ELR (cell line): ENCODE results near the gene FGGY.
"Not testable (repeated sequence)": the region's sequence is repeated elsewhere in the genome, so short reads cannot be mapped to it uniquely, and the experiment has no call there.

ENCODE experiments used
- DNase-seq: peaks from one replicate; pipeline ENCODE4 v3.0.0-alpha.2; 2015; ENCODE audit warnings: low read depth

The FGGY gene

DNA sequence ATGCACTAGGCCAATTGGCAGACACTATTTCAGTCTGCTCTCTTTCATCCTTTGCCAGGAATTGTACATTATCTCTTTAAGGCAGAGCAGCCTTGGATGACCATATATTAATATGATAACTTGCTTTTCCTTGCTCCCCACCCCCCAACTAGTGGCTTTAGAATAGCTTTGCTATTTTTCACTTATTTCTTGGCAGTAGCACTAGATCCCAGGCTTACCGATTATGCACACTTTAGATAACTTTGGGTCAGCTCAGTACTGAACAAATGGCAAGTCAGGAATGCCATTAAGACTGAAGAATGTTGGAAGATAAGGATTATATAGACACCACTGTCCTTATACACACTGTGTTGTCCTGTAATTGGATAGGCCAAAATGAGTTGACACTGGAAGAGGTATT, 146.4 kb downstream of the FGGY start:
- no peak for DNase-seq

DNA sequence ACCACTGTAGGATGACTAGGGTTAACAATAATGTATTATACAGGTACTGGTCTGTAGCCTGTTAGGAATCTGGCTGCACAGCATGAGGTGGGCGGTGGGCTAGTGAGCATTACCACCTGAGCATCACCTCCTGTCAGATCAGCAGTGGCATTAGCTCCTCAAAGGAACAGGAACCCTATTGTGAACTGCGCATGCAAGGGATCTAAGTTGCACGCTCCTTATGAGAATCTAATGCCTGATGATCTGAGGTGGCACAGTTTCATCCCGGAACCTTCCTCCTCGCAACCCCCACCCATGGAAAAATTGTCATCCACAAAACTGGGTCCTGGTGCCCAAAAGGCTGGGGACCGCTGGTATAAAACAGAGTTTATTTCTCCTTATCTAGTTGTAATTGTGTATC, 147.6 kb downstream of the FGGY start:
- no peak for DNase-seq

DNA sequence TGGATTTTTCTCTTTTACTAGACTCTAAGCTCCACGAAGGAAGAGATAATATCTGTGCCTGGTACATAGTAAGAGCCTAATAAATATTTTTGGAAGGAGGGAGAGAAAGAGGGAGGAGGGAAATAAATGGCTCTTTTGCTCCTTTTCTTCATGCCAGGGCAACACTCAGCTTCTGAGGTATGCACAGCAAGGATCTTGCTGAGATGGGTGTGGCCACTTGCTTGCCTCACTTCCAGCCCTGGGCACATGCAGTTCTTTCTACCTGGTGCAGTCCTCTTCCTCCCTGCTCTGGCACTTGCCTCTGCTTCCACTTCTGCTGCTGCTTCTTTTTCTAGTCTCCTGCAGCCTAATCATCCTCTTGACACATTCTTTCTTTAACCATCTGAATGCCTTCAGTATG, 148.1 kb downstream of the FGGY start:
- peak; percentile 45 for DNase-seq

DNA sequence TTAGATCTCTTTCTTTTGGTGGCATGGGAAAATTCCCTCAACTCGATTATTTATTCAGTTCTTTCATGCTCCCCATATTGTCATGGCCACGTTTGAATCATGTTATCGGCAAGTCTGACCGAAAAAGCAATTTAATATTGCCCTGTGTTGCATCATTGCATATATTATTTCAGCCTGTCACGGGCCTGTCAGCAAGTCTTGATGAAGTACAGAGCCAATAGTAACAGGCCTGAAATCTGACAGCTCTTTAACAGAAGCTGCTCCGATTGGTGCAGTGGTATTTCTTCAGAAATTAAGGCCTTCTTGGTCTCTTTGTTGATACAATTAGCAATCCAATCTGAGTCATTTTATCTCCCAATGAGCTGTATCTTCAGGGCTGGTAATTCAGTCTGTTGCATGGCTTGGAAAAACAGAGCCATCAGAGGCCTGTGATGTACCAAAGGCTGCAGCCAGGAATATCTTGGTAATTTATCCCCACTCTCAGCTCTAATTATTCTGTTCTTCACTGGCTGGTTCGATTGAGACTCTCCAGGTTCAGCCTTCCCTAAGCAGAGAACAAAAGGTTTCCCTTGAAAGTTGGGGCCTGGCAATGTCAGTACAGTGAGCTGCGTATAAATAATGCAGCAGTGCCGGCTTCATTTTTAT, 149.5 kb downstream of the FGGY start:
- DNase-seq: peak; percentile 65

DNA sequence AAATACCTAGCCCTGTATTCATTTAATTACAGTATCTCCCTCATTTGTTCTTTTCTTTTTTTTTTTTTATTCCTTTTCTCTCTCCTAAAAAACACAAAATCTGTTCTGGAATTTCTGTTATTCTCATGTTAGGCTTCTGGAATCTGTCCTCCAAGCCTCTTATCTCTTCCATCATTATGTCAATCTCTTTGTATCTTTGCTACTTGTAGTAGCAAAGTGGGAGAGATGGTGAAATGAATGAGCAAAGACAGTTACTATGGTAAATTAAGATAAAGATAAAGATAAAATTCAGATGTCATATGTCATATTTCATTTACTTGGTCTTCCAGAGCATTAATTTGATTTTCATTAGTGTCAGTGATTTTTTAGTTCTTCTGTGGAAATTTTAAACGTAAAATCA, 155.1 kb downstream of the FGGY start:
- DNase-seq: no peak

DNA sequence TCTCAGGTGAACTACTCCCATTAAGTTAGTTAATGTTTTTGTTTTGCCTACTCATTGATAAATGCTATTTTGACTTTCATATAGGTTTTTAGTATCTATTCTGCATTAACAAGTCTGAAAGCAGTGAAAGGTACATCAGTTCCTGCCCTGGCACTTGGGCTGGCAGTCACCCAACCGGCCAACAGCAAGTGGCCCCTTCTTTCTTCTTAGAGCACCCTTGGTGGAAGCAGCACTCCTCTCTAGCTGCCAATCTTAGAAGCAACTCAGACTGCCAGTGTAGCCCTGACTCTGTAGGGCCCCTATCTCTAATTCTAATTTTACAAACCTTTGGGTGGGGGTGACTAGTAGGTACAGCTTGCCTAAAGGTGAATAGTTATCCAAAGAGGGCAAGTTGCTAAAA, 155.7 kb downstream of the FGGY start:
- no peak for DNase-seq

DNA sequence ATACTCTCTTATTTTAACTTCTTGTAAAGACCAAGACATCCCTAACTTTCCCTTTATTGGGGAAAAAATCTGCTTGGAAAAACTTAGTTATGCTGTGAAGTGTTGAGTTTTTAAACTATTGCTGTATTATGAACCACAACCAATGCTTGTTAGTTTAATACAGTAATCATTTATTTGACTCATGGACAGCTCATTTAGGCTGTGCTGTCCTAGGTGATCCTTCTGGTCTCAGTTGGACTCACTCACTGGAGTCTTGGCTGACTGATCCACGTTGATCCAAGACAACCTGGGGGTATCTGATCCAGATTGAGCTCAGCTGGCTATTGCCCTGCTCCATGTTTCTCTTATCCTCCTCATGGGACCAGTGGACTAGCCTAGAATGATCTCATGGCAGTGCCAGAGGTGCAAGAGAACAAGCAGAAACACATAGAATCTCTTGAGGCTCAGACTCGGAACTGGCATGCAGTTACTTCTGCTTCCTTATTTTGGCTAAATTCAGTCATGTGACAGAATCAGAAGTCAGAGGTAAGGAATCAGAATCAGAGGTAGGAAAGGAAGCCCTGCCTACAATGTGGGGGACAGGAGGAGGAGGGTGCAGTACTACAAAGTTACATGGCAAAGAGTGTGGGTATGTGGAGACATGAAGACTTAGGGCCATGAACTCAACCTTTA, 156.5 kb downstream of the FGGY start:
- DNase-seq: peak; percentile 48

DNA sequence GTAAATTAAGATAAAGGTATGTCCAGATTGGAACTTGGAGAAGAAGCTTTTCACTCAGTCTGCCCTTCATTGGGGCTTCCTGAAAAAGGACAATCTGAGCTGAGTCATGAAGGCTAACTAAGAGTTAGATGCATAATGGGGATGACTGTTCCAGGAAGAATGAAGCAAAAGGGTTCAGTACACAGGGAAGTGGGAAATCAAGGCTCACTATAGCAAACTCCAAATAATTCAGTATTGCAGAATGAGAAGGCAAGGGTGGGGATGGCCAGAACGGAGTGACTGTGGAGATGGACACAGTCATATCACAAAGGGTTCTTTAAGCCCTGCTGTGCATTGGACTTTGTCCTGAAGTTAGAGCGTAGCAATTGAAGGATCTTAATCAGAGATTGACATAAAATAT, 158.3 kb downstream of the FGGY start:
- peak; percentile 87 for DNase-seq

DNA sequence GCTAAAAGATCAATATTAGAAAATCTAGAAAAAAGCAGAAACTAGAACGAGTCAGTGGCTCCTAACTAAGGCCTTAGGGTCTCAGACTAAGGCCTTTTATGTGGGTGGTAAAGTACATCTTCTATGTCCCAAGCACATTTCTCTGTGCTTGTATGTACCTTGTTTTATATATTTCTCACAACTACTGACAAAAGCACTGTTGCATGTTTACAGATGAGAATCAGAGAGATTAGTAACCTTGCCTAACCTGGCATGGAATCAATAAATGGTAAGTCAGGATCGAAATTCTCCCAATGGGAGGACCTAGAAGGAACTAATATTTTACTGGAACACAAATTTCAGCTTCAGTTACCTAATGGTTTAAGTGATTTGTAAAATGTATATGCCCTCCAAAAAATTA, 160.9 kb downstream of the FGGY start:
- DNase-seq: no peak

DNA sequence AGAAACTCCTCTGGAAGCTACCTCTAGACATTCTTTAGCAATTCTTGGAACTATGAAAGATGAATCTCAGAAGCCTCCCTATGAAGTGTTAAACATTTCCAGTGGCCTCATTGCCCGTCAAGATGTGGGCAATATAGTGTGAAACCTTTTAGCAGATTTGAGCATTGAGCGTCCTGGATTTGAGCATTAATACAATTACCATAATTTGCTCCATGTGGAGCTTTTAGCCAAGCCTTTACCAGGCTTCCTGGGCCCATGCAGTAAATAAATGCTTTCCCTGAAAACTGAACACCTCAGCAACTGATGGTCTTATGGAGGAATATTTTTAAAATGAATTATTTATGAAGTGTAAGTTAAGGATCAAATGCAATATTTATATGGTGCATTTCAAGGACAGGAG, 162.0 kb downstream of the FGGY start:
- no peak for DNase-seq

DNA sequence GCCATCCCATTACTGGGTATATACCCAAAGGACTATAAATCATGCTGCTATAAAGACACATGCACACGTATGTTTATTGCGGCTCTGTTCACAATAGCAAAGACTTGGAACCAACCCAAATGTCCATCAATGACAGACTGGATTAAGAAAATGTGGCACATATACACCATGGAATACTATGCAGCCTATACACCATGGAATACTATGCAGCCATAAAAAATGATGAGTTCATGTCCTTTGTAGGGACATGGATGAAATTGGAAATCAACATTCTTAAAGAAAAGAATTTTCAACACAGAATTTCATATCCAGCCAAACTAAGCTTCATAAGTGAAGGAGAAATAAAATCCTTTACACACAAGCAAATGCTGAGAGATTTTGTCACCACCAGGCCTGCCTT, 166.0 kb downstream of the FGGY start:
- not testable (repeated sequence) for DNase-seq

DNA sequence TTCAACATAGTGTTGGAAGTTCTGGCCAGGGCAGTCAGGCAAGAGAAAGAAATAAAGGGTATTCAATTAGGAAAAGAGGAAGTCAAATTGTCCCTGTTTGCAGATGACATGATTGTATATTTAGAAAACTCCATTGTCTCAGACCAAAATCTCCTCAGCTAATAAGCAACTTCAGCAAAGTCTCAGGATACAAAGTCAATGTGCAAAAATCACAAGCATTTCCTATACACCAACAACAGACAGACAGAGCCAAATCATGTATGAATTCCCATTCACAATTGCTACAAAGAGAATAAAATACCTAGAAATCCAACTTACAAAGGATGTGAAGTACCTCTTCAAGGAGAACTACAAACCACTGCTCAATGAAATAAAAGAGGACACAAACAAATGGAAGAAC, 168.6 kb downstream of the FGGY start:
- not testable (repeated sequence) for DNase-seq

DNA sequence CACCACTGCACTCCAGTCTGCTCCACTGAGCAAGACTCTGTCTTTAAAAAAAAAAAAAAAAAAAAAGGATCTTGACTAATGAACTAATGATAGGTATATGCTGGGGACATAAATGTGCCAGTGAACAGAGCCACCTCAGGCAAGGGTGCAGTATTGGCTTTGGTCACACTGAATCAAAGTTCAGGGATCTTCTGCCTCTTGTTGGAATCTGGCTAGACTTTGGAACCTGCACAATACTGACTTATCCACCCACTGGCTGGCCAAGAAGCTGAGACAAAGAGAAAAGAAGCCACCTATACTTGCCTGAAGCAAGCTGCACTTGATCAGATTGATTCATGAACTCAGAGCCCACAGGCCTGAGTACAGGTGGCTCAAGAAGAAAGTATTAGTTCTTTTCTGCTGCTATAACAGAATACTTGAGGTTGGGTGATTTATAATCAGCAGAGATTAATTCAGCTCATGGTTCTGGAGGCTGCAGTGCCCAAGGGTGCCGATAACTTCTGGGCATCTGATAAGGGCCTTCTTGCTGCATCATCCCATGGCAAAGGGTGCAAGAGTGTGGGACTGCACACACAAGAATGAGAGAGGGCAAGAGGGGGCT, 172.0 kb downstream of the FGGY start:
- no peak for DNase-seq

DNA sequence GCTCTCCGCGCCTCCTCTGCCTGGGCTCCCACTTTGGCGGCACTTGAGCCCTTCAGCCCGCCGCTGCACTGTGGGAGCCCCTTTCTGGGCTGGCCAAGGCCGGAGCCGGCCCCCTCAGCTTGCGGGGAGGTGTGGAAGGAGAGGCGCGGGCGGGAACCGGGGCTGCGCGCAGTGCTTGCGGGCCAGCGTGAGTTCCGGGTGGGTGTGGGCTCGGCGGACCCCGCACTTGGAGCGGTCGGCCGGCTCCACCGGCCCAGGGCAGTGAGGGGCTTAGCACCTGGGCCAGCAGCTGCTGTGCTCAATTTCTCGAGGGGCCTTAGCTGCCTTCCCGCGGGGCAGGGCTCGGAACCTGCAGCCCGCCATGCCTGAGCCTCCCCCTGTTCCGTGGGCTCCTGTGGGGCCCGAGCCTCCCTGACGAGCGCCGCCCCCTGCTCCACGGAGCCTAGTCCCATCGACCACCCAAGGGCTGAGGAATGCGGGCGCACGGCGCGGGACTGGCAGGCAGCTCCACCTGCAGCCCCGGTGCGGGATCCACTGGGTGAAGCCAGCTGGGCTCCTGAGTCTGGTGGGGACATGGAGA, 175.2 kb downstream of the FGGY start:
- DNase-seq: not testable (repeated sequence)

DNA sequence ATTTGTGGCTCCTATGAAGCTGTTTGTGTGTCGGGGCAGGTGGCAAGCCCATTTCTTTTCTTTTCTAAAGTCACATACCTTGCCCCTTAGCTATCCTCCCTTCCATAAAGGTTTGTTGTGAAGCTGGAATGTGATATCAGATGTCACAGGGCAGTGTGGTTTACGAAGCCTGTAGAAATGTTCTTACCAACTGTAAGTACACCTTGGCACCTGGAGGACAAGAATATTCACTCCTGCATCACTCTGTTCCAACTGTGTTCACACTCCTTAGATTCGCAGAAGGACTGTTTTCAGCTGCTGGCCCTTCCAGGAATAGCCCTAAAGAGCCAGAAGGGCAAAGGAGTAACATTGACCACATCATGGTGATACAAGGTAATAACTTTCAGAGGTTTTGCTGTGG, 176.9 kb downstream of the FGGY start:
- no peak for DNase-seq

DNA sequence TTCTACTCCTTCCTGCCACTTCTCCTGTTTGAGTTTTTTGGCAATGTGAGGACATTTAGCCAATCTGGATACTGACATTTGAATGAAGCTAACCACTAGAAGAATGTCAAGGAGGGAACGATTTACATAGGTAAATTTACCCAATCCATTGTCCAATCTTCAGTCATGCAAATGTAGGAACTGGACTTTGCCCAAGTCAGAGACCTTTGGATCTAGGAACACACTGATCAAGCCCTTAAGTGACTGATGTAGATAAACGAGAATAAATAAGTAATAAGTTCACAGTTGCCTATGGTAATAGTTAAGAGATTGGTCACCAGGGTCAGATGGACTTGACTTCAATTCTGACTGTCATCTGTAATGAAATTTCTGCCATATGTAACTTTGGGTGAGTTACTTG, 177.6 kb downstream of the FGGY start:
- DNase-seq: no peak

DNA sequence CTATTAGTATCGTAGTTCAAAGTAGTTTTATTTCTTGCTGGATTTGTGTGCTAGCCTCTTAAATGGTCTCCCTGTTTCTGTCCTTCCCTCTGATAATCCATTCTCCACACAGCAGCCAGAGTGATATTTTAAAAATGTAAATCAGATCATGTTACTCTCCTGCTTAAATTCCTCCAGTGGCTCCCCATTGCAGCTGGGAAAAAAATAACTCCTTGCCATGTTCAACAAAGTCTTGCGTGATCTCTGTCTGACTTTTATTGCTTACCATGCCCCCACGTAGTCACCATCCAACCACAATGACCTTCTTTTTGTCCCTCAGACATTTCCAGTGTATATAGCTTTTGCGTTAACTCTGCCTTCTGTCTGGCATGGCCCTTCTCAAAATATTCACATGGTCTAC, 178.8 kb downstream of the FGGY start:
- no peak for DNase-seq

DNA sequence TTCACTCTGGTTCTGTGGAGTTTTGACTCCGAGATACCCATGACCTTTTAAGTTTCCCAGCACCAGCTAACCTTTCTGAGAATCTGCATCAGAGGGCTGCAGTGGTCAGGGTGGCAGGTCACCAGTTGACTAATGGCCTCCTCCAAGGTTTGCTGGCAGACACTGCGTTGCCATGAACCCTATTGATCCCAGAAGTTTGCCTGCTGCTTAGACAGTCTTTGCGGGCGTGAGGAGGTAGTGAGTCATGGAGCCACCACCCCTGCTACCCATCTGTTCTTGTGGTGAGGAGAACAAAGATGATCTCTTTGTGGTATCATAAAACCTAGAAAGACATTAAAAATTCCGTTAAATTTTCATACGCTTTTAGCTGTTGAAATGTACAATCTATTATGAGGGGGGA, 180.4 kb downstream of the FGGY start:
- peak; percentile 84 for DNase-seq

DNA sequence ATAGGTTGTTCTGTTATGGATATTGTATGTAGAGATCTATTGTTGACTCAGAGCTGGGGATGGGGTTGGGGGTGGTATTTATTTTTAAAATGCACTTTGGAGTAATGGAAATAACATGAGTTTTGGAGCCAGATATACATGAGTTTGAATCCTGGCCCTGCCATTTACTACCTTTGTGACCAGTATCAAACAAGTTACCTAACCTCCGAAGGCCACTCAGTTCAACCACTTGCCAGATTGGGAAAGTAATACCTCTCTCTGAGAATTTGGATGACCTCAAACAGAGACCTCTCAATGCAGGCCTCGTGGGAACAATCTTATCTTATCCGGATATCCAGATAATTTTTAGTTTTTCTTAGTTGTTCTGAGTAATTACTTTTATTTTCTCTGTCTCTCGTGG, 181.0 kb downstream of the FGGY start:
- no peak for DNase-seq

DNA sequence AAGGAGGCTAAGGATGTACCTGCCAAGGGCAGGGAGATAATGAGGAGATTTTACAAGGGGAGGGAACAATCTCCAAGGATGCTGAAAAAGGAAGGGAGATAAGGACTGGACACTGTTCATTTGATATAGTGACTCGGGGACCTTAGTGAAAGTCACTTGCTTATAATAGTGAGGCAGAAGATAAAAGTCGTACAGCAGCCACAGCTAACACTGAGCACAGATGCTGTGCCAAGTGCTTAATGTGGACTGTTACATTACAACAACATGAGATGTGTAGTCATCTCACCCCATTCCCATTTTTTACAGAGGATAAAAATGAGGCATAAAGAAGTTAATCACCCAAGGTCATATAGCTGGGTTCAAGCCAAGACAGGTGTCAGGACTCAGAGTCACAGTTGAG, 181.9 kb downstream of the FGGY start:
- DNase-seq: no peak

DNA sequence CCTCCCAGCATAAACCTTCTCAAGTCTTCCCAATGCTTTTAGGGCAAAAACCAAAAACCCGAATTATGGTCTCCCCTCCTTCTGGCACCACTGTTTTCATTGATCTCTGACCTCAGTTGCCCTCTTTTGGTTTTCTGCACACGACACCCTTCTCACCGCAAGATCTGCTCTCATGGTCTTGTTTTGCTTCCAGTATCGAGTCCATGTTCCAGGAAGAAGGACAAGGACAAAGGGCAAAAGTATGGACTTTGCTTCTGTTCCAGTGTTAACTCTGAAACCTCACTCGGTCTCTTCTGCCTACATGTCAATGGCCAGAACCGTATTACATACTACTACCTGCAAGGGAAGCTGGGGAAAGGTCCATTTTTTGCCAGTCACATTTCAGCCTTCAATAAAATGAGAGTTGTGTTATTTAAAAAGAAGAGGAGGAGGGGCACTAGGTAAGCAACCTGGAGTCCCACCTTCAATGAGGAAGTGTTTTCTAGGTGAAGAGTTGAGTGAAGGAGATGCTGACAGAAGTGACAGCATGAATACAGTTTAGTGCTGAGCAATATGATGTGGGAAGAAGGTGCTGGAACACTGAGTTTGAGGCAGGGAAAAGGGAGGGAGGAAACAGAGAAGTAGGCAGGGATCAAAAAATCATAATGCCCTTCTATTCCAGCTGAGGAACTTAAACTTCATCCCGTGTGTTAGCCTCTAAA, 183.4 kb downstream of the FGGY start:
- DNase-seq: no peak

DNA sequence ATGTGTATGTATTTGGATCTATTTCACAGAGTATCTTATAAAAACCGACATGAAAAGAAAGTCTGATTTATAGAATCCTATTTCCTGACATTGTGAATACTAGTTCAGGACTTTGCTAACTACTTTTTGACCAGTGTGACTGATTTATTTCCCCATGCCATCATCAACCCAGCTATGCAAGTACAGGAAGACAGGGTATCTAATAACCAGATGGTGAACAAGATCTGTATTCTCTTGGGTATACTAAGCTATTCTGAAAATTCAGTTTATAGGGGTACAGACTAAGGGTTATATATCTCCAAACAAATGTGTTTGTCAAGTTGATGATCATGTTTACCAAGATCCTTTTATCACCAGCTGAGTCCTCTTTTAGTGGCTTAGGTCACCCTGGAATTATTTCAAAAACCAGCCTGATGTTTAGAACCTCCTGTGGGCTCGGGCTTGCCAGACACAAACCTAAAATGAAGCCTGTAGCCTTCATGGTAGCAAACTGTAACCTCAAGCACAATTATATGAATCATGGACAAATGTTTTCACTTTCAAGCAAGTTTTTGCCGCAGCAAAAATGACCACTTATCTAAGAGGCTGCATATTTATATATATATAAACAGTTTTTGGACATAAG, 185.1 kb downstream of the FGGY start:
- peak; percentile 21 for DNase-seq
